ENCODE data around the gene COLQ.
A peak's percentile ranks its signal among the peaks of the same experiment; 100 is the strongest.

Gene COLQ

DNA sequence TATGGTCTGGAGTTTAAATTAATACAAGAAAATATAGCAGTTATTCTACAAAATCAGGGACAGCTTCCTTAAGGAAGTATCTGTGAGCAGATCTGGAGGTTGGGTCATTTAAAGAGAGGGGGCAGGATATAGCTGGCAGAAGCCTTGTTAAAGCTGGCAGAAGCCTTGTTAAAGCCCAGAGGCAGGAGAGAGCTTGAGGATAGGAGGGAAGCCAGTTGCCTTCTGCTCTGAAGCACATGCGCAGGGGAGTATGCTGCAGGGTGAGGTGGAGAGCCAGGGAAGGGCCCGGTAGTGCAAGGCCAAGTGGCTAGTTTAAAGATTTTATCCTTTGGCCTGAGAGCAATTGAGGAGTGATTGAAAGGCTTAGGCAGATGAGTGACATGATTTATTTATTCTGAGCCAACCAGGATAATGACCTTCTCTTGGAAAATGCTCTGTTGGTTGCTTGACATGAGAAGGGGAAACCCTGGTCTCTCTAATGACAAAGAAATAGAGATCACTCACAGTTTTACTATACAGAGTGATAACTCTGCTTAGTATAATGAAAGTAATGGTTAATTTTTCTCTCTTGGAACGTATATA is 90.2 kb downstream of the COLQ start:
- no peak overlapping the region for H2BK120ac ChIP-seq (ENCODE audit: low read depth, low read length)
- no peaks in the 10 kb centered on the region for H3K9me3 ChIP-seq (replicated peaks in 1 of 2; ENCODE audit: control insufficient read depth in 2 of 2, insufficient read depth in 1 of 2, low read depth in 1 of 2, low read length in 2 of 2)
- H2BK5ac ChIP-seq (ENCODE audit: low read length): no peak overlapping the region
- no peak overlapping the region for H2AFZ ChIP-seq (ENCODE audit: low read length)
- no peak overlapping the region for H2BK12ac ChIP-seq (ENCODE audit: low read length)
- H3K18ac ChIP-seq (ENCODE audit: low read length): no peak overlapping the region
- no peak overlapping the region for H3K9ac ChIP-seq (ENCODE audit: low read depth, low read length, poor library complexity)
- H3K4me1 ChIP-seq (ENCODE audit: control insufficient read depth in 2 of 2, insufficient read depth in 1 of 2, low read depth in 1 of 2, low read length in 2 of 2): peaks cover 6 to 7% of the 10 kb centered on the region in 2 donors
- H3K36me3 ChIP-seq (replicated peaks in 1 of 2; ENCODE audit: control insufficient read depth in 2 of 2, insufficient read depth in 2 of 2, low read length in 2 of 2): peaks cover 22 to 71% of the 10 kb centered on the region in 2 donors
- no peak overlapping the region for H3K27ac ChIP-seq (replicated peaks; ENCODE audit: low read length)
- H3K79me1 ChIP-seq (ENCODE audit: low read depth, low read length): peaks cover 8% of the 10 kb centered on the region
- no peak overlapping the region for H3K23ac ChIP-seq (ENCODE audit: low read depth, low read length, poor library complexity)
- no peak overlapping the region for H4K91ac ChIP-seq (ENCODE audit: low read depth, low read length, poor library complexity)
- DNase-seq (ENCODE audit: low spot score): no peak
- H3K4me2 ChIP-seq (ENCODE audit: insufficient read depth, low read length, poor library complexity, severe bottlenecking): no peak overlapping the region
- no peak overlapping the region for H3K4me3 ChIP-seq (ENCODE audit: low read length in 2 of 2)
- no peak overlapping the region for H3K14ac ChIP-seq (ENCODE audit: low read length)
- no peak overlapping the region for H2BK15ac ChIP-seq (ENCODE audit: low read length)
- WGBS, 2 donors (ENCODE audit: extremely low coverage in 2 of 2, insufficient read length in 2 of 2, insufficient replicate concordance in 1 of 2): no CpG with 5 or more reads among the region's 3 CpGs
- no peak overlapping the region for H4K8ac ChIP-seq (ENCODE audit: low read depth, low read length)
- H3K27me3 ChIP-seq (ENCODE audit: control insufficient read depth in 3 of 3, insufficient read depth in 3 of 3, low read depth in 1 of 3, low read length in 3 of 3): no peaks in the 10 kb centered on the region
- H3K4ac ChIP-seq (ENCODE audit: low read length): no peak overlapping the region
- H2AK5ac ChIP-seq (ENCODE audit: low read depth, low read length): no peak overlapping the region

DNA sequence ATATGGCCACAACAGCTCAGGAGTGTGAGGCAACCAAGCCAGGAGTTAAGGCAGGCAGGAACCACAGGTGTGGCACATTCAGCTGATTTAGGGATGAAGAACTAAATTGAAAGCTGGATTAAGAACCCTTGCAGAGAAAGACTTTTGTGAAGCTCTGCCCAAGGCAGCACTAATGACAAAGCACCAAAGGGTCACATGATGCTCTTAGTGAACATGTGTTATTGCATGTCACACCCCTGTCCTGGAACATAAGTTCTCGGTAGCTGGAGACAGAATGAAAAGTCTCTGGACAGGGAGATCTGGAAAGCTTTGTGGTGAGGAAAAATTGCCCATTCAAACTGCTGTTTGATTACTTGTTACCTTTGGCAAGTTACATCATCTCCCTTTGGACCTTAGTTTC is 90.9 kb downstream of the COLQ start:
- WGBS, 2 donors (ENCODE audit: extremely low coverage in 2 of 2, insufficient read length in 2 of 2, insufficient replicate concordance in 1 of 2): no CpG with 5 or more reads among the region's 1 CpG

GRCh38 chr3:15429080-15429479 is 92.4 kb downstream of the COLQ start:
- Histone ChIP-seq H2BK15ac (ENCODE audit: low read length) (no peak overlapping the region), H3K14ac (ENCODE audit: low read length) (no peak overlapping the region), H3K18ac (ENCODE audit: low read length) (no peak overlapping the region), H3K4me3 (ENCODE audit: low read length in 2 of 2) (peak overlapping the region in 1 of 2 donors; percentile 83), H3K27me3 (ENCODE audit: control insufficient read depth in 3 of 3, insufficient read depth in 3 of 3, low read depth in 1 of 3, low read length in 3 of 3) (no peaks in the 10 kb centered on the region), H3K79me1 (ENCODE audit: low read depth, low read length) (peaks cover 8% of the 10 kb centered on the region), H4K8ac (ENCODE audit: low read depth, low read length) (no peak overlapping the region), H3K4ac (ENCODE audit: low read length) (no peak overlapping the region), H3K23ac (ENCODE audit: low read depth, low read length, poor library complexity) (no peak overlapping the region), H3K4me1 (ENCODE audit: control insufficient read depth in 2 of 2, insufficient read depth in 1 of 2, low read depth in 1 of 2, low read length in 2 of 2) (peaks cover 6 to 7% of the 10 kb centered on the region in 2 donors), H2BK5ac (ENCODE audit: low read length) (no peak overlapping the region), H3K9me3 (replicated peaks in 1 of 2; ENCODE audit: control insufficient read depth in 2 of 2, insufficient read depth in 1 of 2, low read depth in 1 of 2, low read length in 2 of 2) (no peaks in the 10 kb centered on the region), H3K27ac (replicated peaks; ENCODE audit: low read length) (no peak overlapping the region), H4K91ac (ENCODE audit: low read depth, low read length, poor library complexity) (no peak overlapping the region), H2AFZ (ENCODE audit: low read length) (no peak overlapping the region), H3K9ac (ENCODE audit: low read depth, low read length, poor library complexity) (no peak overlapping the region), H2BK12ac (ENCODE audit: low read length) (no peak overlapping the region), H2AK5ac (ENCODE audit: low read depth, low read length) (no peak overlapping the region), H3K4me2 (ENCODE audit: insufficient read depth, low read length, poor library complexity, severe bottlenecking) (no peak overlapping the region), H2BK120ac (ENCODE audit: low read depth, low read length) (no peak overlapping the region), H3K36me3 (replicated peaks in 1 of 2; ENCODE audit: control insufficient read depth in 2 of 2, insufficient read depth in 2 of 2, low read length in 2 of 2) (peaks cover 10 to 71% of the 10 kb centered on the region in 2 donors)
- no peak for DNase-seq (ENCODE audit: low spot score)
- WGBS, 2 donors (ENCODE audit: extremely low coverage in 2 of 2, insufficient read length in 2 of 2, insufficient replicate concordance in 1 of 2): no CpG with 5 or more reads among the region's 6 CpGs

More for the DNA sequence above, 90.9 kb downstream of the COLQ start:
- no peak for DNase-seq (ENCODE audit: low spot score)
- H3K4me3 ChIP-seq (ENCODE audit: low read length in 2 of 2): no peak overlapping the region
- H3K18ac ChIP-seq (ENCODE audit: low read length): no peak overlapping the region
- H2BK15ac ChIP-seq (ENCODE audit: low read length): no peak overlapping the region
- peaks cover 19 to 71% of the 10 kb centered on the region in 2 donors for H3K36me3 ChIP-seq (replicated peaks in 1 of 2; ENCODE audit: control insufficient read depth in 2 of 2, insufficient read depth in 2 of 2, low read length in 2 of 2)
- no peak overlapping the region for H4K8ac ChIP-seq (ENCODE audit: low read depth, low read length)
- no peak overlapping the region for H2BK5ac ChIP-seq (ENCODE audit: low read length)
- peaks cover 8% of the 10 kb centered on the region for H3K79me1 ChIP-seq (ENCODE audit: low read depth, low read length)
- H3K14ac ChIP-seq (ENCODE audit: low read length): no peak overlapping the region
- no peaks in the 10 kb centered on the region for H3K9me3 ChIP-seq (replicated peaks in 1 of 2; ENCODE audit: control insufficient read depth in 2 of 2, insufficient read depth in 1 of 2, low read depth in 1 of 2, low read length in 2 of 2)
- no peak overlapping the region for H2BK120ac ChIP-seq (ENCODE audit: low read depth, low read length)
- no peak overlapping the region for H3K4ac ChIP-seq (ENCODE audit: low read length)
- no peaks in the 10 kb centered on the region for H3K27me3 ChIP-seq (ENCODE audit: control insufficient read depth in 3 of 3, insufficient read depth in 3 of 3, low read depth in 1 of 3, low read length in 3 of 3)
- H3K9ac ChIP-seq (ENCODE audit: low read depth, low read length, poor library complexity): no peak overlapping the region
- no peak overlapping the region for H2BK12ac ChIP-seq (ENCODE audit: low read length)
- no peak overlapping the region for H3K4me2 ChIP-seq (ENCODE audit: insufficient read depth, low read length, poor library complexity, severe bottlenecking)
- H4K91ac ChIP-seq (ENCODE audit: low read depth, low read length, poor library complexity): no peak overlapping the region
- no peak overlapping the region for H2AFZ ChIP-seq (ENCODE audit: low read length)
- H2AK5ac ChIP-seq (ENCODE audit: low read depth, low read length): no peak overlapping the region
- H3K23ac ChIP-seq (ENCODE audit: low read depth, low read length, poor library complexity): no peak overlapping the region
- peaks cover 6 to 7% of the 10 kb centered on the region in 2 donors for H3K4me1 ChIP-seq (ENCODE audit: control insufficient read depth in 2 of 2, insufficient read depth in 1 of 2, low read depth in 1 of 2, low read length in 2 of 2)
- no peak overlapping the region for H3K27ac ChIP-seq (replicated peaks; ENCODE audit: low read length)

DNA sequence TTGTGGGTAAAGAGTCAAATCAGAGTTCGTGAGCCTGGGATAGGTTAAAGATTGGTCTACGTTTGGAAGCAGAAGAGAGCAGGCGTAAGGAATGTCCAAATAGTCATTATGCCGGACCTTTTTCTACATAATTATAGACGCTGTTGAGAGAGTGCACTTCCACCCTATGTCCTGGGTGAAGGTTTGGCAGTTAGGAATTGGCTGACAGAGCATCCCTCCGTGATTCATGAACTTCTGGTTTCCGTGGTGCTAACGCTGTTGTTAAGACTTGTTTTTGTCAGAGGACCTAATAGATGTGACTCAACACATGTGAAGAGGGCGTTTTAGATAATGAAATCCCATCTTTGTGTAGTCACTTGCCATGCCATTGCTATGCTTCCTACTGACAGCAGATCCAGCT is 93.0 kb downstream of the COLQ start:
- Histone ChIP-seq H2BK5ac (ENCODE audit: low read length) (no peak overlapping the region), H3K23ac (ENCODE audit: low read depth, low read length, poor library complexity) (no peak overlapping the region), H3K27ac (replicated peaks; ENCODE audit: low read length) (no peak overlapping the region), H3K36me3 (replicated peaks in 1 of 2; ENCODE audit: control insufficient read depth in 2 of 2, insufficient read depth in 2 of 2, low read length in 2 of 2) (peaks cover 14 to 71% of the 10 kb centered on the region in 2 donors), H3K14ac (ENCODE audit: low read length) (no peak overlapping the region), H2AFZ (ENCODE audit: low read length) (no peak overlapping the region), H3K4me3 (ENCODE audit: low read length in 2 of 2) (peak overlapping the region in 1 of 2 donors; percentile 83), H2BK12ac (ENCODE audit: low read length) (no peak overlapping the region), H2AK5ac (ENCODE audit: low read depth, low read length) (no peak overlapping the region), H3K9me3 (replicated peaks in 1 of 2; ENCODE audit: control insufficient read depth in 2 of 2, insufficient read depth in 1 of 2, low read depth in 1 of 2, low read length in 2 of 2) (no peaks in the 10 kb centered on the region), H3K4me1 (ENCODE audit: control insufficient read depth in 2 of 2, insufficient read depth in 1 of 2, low read depth in 1 of 2, low read length in 2 of 2) (peaks cover 6 to 7% of the 10 kb centered on the region in 2 donors), H2BK120ac (ENCODE audit: low read depth, low read length) (no peak overlapping the region), H3K9ac (ENCODE audit: low read depth, low read length, poor library complexity) (no peak overlapping the region), H4K8ac (ENCODE audit: low read depth, low read length) (no peak overlapping the region), H2BK15ac (ENCODE audit: low read length) (no peak overlapping the region), H3K18ac (ENCODE audit: low read length) (no peak overlapping the region), H4K91ac (ENCODE audit: low read depth, low read length, poor library complexity) (no peak overlapping the region), H3K27me3 (ENCODE audit: control insufficient read depth in 3 of 3, insufficient read depth in 3 of 3, low read depth in 1 of 3, low read length in 3 of 3) (no peaks in the 10 kb centered on the region), H3K79me1 (ENCODE audit: low read depth, low read length) (peaks cover 8% of the 10 kb centered on the region), H3K4ac (ENCODE audit: low read length) (no peak overlapping the region), H3K4me2 (ENCODE audit: insufficient read depth, low read length, poor library complexity, severe bottlenecking) (peak overlapping the region; percentile 75)
- WGBS, 2 donors (ENCODE audit: extremely low coverage in 2 of 2, insufficient read length in 2 of 2, insufficient replicate concordance in 1 of 2): no CpG with 5 or more reads among the region's 9 CpGs
- no peak for DNase-seq (ENCODE audit: low spot score)
